Stimulated activated CD8-positive, alpha-beta memory T cell treated with anti-CD3 and anti-CD28 coated beads, Interleukin-4, amount 100 ng/mL, for 48 hours (primary cell): Measurements from ENCODE around the gene FMNL2.
"Not testable (repeated sequence)": the region's sequence is repeated elsewhere in the genome, so short reads cannot be mapped to it uniquely, and the experiment has no call there.

Source experiments
- DNase-seq: peaks from one replicate; pipeline ENCODE4 v3.0.0-alpha.2; 2020

The FMNL2 gene

DNA sequence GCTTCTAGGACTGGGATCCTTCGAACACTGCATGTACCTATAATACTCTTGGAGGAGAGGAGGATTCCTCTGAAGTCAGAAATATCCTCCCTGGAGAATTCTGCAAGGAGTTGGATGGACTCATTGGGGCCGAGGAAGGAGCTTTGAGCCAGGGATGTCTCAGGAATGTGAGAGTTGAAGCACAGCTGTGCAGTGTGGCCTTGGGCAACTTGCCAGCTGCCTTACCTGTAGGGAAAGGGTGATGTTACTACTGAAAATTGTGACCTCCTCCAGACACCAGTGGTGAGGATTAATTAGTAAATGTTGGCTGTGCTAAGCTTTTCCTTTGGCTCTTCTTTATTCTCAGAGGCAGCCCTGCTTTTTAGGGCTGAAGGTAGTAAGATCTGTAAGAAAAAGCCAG lies 41.4 kb downstream of the FMNL2 start:
- DNase-seq, result no peak

DNA sequence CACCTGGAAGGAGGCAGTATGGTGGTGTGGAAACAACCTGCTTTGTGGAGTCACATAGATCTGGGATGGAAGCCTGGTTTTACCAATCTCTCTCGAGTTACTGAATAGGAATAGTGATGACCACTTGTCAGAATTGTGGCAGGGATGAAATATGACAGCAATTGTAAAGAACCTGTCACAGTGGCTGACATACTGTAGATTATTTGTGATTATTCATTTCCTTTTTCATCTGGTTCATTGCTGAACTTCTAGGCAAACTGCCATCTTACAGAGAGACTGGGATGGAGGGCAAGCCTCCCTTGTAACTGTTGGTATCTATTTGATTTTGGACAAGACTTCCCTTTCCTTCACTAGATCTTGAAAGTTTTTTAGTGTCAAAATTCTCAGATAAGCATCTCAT lies 42.0 kb downstream of the FMNL2 start:
- DNase-seq, result no peak

DNA sequence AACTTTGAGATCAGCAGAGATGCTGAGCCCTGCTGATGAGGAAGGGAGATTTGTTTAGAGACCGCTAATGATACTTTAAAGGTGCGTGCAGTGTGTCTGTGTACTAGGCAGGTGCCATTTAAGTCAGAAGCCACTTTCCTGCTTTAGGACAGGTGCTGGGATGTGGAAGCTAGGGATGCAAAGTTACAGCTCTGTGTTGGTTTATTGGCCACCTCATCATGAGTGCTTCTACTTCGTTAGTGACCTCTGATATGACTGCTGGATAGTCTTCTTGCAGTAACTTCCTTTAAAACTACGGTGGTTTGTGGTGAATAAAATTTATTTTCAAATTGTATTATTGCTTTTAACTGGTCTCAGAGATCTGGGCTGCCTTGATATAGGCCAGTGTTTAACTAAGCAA lies 44.1 kb downstream of the FMNL2 start:
- no peak for DNase-seq

DNA sequence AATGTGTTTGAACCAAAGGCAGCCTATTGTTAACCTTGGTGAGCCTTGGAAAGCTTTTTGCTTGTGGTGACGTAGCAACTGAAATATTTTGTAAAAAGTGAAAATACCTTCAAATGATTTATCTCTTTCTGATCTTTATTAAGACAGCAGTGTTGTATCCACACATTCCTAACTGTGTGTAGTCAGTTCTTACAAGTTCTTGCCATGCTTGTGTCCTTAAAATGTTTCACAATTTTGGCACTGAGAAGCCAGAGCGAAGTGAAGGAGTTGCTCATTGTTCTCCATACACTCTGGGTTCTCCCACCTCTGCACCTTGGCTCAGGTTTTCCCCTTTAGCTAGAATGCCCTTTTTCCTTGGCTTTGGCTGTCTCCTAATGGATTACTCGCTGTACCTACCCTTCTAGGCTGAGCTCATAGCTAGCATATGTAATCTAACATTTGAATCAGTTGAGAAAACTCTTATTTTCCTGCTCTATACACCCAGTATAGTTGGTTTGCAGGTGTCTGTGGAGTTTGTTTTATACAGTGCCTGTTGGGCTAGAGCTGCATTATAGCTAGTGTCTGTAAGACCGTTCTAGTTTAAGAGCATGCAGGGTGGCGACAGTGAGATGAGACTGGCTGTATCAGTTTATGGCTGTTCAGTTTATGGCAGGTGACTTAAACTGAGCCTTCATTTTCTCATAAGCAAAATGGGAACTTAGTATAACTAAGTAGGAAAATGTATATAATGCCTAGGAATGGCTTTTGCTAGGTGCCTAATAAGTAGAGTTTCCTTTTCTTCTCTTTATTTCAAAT lies 45.5 kb downstream of the FMNL2 start:
- no peak for DNase-seq

- DNase-seq, result no peak
Measured at GRCh38 chr2:152383702-152384101, 48.7 kb downstream of the FMNL2 start.

GRCh38 chr2:152384992-152385391 lies 50.0 kb downstream of the FMNL2 start:
- no peak for DNase-seq

GRCh38 chr2:152385650-152386049 lies 50.7 kb downstream of the FMNL2 start:
- no peak for DNase-seq

- DNase-seq, result no peak
Measured at GRCh38 chr2:152386266-152386665, 51.3 kb downstream of the FMNL2 start.

GRCh38 chr2:152387041-152387440 lies 52.1 kb downstream of the FMNL2 start:
- no peak for DNase-seq

- DNase-seq, result not testable (repeated sequence)
Measured at GRCh38 chr2:152388269-152388668, 53.3 kb downstream of the FMNL2 start.

GRCh38 chr2:152389483-152389882 lies 54.5 kb downstream of the FMNL2 start:
- no peak for DNase-seq

DNA sequence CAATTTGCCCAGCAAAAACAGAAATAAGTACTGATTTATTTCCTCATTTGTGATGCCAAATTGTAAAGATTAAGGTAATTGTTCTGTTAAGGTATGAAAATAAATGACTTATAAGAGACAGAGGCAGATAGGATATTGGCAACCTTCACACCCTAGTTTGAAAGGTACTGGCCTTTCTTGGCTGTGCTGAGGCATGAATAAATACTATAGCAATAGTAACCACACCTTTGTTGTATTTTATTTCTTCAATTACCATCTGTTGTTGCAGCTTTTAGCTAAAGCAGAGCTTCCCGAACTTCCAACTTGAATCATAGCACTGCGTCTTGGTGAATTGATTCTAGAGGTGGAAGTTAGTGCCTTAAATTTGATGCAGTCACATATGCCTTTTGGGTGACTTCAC lies 55.9 kb downstream of the FMNL2 start:
- DNase-seq, result no peak

GRCh38 chr2:152391318-152391717 lies 56.3 kb downstream of the FMNL2 start:
- DNase-seq, result no peak

DNA sequence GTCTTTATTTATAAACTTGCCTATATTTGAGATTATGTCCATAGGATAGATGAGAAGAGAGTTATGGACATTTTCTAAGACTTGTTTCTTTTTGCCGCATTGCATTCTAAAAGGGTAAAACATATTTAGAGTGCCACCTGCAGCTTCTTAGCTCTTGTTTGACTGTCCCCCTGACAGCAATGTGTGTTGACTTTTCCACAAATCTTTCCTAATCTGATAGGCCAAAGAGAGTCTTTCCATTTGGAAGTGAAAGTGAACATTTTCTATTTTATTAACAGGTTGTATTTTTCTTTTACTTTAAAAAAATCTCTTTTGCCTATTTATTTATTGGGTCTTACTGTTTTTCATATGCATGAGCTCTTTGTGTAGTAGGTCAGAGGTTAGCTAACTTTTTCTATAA lies 58.4 kb downstream of the FMNL2 start:
- DNase-seq, result no peak

DNA sequence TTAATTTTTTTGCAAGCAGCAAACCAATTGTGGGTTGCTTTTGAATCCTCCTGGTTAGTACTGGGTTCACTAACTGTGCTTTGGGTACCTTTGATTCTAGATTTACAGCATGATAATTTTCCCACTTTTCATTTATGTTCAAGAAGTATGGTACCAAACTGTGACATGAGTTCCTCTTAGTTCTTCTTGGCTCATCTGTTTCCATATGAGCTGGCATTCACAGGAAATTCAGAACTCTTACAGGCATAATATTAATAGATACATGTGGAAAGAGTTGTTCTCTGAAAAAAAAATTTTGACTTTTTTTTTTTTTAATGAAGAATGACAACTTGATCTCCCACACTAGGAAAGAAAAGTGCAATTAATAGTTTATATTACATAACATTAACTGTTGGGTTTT lies 59.4 kb downstream of the FMNL2 start:
- no peak for DNase-seq

DNA sequence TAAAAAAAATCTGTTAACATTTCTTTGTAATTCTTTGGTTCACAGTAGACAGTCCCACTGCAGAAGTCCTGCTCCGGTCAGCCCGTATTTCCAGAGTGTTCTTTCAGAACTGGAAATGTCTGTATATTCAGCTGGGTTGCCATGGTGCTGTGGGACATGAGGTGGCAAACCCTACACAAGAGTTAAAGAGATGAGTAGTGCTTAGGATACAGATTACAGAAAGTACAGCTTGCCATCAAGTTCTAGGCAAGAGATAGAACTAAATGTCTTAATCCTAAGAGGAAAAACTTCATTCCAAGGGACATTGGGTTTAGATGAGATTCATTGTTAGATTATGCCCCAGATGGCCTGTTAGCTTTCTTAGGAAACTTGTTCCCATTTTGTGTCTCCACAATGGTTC lies 60.1 kb downstream of the FMNL2 start:
- no peak for DNase-seq

GRCh38 chr2:152395572-152395971 lies 60.6 kb downstream of the FMNL2 start:
- no peak for DNase-seq

- DNase-seq, result no peak
Measured at GRCh38 chr2:152396051-152396511, 61.1 kb downstream of the FMNL2 start.

GRCh38 chr2:152396763-152397162 lies 61.8 kb downstream of the FMNL2 start:
- no peak for DNase-seq

- DNase-seq, result no peak
Measured at GRCh38 chr2:152399003-152399402, 64.0 kb downstream of the FMNL2 start.

DNA sequence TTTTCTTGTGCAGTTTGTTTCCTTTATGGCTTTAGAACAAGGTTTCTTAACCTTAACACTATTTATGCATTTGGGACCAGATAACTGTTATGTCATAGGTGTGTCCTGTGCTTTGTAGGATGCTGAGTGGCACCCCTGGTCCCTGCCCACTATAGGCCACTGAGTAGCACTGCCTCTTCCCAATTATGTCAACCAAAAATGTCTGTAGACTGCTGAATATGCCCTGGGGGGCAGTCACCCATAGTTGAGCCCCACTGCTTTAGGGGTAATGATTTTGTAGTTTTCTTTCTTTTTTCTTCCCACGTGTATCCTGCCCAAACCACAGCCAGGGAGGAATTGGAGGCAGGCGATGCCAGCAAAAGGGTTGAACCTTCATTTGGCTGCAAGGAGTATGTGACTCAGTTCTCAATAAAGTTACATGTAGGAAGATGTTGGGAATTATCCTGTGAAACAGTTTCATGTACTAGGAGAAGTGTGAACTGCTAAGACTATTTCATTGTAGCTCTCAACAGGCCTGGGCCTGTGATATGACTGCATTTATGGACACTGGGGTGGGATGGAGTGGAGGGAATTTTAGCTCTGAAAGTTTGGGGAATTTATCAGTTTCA lies 65.7 kb downstream of the FMNL2 start:
- no peak for DNase-seq

DNA sequence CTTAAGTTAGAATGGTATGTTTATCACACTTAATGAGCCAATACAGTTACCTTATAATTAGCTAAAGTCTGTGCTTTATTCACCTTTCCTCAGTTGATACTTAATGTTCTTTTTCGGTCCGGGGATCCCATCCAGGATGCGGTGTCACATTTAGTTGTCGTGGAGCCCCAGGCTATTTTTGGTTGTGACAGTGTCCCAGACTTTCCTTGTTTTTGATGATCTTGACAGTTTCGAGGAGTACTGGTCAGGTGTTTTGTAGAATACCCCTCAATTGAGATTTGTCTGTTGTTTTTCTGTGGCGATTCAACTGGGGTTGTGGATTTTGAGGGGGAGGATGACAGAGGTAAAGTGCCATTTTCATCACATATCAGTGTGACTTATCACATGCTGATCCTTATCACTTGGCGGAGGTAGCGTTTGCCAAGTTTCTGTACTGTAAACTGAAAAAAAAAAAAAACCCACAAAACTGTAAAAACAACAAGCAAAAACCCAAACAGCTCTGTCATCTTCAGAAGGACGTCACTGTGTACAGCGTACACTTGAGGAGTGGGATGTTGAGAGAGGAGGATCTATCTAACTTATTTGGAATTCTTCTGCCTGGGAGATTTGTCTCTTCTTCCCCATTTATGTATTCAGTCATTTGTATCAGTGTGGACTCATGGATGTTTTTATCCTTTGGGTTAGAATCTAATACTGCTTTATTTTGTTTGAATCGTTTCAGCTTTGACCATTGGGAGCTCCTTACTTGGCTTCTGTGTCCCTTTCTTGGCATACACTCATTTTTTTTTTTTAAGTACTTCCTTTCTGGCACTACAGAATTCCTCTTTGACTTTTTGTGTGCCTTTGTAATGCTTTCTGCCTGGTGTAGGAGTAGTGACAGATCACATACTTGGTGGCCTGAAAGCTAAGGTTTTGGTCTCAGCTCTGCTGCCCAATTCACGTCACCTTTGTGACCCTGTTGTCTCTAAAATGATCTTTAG lies 68.1 kb downstream of the FMNL2 start:
- DNase-seq, result no peak
